GM12878 (cell line): ENCODE results near the gene CDK17. TPM values are rescaled to one million over a fixed set of nuclear protein-coding genes. Genes with fewer than 3 reads are reported as not detected.

ENCODE experiments used
- ATAC-seq: fragments of 200-7000 bp; cut with Tn5 transposase; 3 replicates; pipeline ENCODE4 v1.9.1; 2020; ENCODE audit warnings: mild to moderate bottlenecking, moderate library complexity
- BruUV-seq: library from RNA; stranded (reverse); fragments of 400-500 nt; replicated peaks from 2 replicates; lab custom pipeline; 2021; lab: Mats Ljungman, UMichigan
- CTCF ChIA-PET: fragments of 300-600 bp; sonication (Branson Sonifier 250); formaldehyde crosslinking; extraction: SDS; loops from one replicate; lab custom pipeline; 2021; ENCODE audit warnings: inconsistent platforms; lab: Yijun Ruan, JAX
- POLR2A ChIA-PET: fragments of 350-600 bp; formaldehyde crosslinking; extraction: SDS; loops from one replicate; lab custom pipeline; 2021; ENCODE audit warnings: inconsistent platforms; lab: Charles Lee
- RAD21 ChIA-PET: fragments of 300-600 bp; sonication (Branson Sonifier 250); formaldehyde crosslinking; loops from one replicate; lab custom pipeline; 2023; ENCODE audit warnings: antibody characterized with exemption; ENCODE audit not compliant: unreplicated experiment; lab: Charles Lee
- SMC1A ChIA-PET: fragments of 300-600 bp; sonication (Branson Sonifier 250); formaldehyde crosslinking; loops from one replicate; lab custom pipeline; 2023; ENCODE audit not compliant: unreplicated experiment, uncharacterized antibody; lab: Charles Lee
- DNase-seq: peaks from one replicate; pipeline ENCODE4 v3.0.0-alpha.2; 2011; ENCODE audit warnings: low read depth, low spot score
- FAIRE-seq: peaks from 3 replicates; lab custom pipeline; 2011; peaks lifted over from hg19 to GRCh38; lab: Jason Lieb, UNC
- H2AFZ ChIP-seq: 2 replicates; pipeline ENCODE4 v1.6.0; 2011; ENCODE audit warnings: low read depth, low read length, control low read depth; ENCODE audit not compliant: control insufficient read depth
- H3K27ac ChIP-seq: 2 replicates; pipeline ENCODE4 v1.5.1; 2011; ENCODE audit warnings: control low read depth; ENCODE audit not compliant: control insufficient read depth, insufficient read depth
- H3K27me3 ChIP-seq, 2 experiments: replicated peaks in 1 of 2; 2 replicates each; pipeline versions ENCODE4 v1.6.0 to v1.6.1; 2011; ENCODE audit warnings: low read length in 1 of 2; ENCODE audit not compliant: control insufficient read depth in 2 of 2, insufficient read depth in 2 of 2
- H3K36me3 ChIP-seq, 2 experiments: 2 replicates each; pipeline ENCODE4 v1.5.1; 2011; ENCODE audit warnings: low read length in 1 of 2; ENCODE audit not compliant: control insufficient read depth in 2 of 2, insufficient read depth in 2 of 2
- H3K4me1 ChIP-seq: 2 replicates; pipeline ENCODE4 v1.6.1; 2011; ENCODE audit warnings: mild to moderate bottlenecking, low read length, moderate library complexity, mixed read lengths; ENCODE audit not compliant: control insufficient read depth, insufficient read depth
- H3K4me2 ChIP-seq: 2 replicates; pipeline ENCODE4 v1.6.0; 2011; ENCODE audit warnings: control low read depth; ENCODE audit not compliant: control insufficient read depth, insufficient read depth
- H3K4me3 ChIP-seq: fragments of 200-600 bp; sonication (generic); 2 replicates; pipeline ENCODE4 v1.5.1; 2016
- H3K79me2 ChIP-seq: 2 replicates; pipeline ENCODE4 v1.6.0; 2011; ENCODE audit warnings: low read length; ENCODE audit not compliant: control insufficient read depth, insufficient read depth
- H3K9ac ChIP-seq: 2 replicates; pipeline ENCODE4 v1.8.0; 2011; ENCODE audit warnings: low read length, control low read depth, mixed read lengths; ENCODE audit not compliant: control insufficient read depth, insufficient read depth
- H3K9me3 ChIP-seq: replicated peaks from 3 replicates; pipeline ENCODE4 v1.5.1; 2011; ENCODE audit warnings: mild to moderate bottlenecking, low read length; ENCODE audit not compliant: control insufficient read depth, insufficient read depth
- H4K20me1 ChIP-seq: 2 replicates; pipeline ENCODE4 v1.6.0; 2011; ENCODE audit not compliant: control insufficient read depth, insufficient read depth
- EED ChIP-seq: sonication (generic); IDR thresholded peaks from 2 replicates; pipeline ENCODE4 v1.6.1; 2016; ENCODE audit warnings: antibody characterized with exemption, low read depth
- POLR2A ChIP-seq: IDR thresholded peaks from 2 replicates; pipeline ENCODE4 v1.6.1; 2011; ENCODE audit warnings: low read depth, mild to moderate bottlenecking, low read length
- RELA ChIP-seq: fragments of 450-650 bp; IDR thresholded peaks from 2 replicates; pipeline ENCODE4 v1.8.0; 2014; ENCODE audit warnings: borderline replicate concordance; ENCODE audit not compliant: partially characterized antibody
- ZNF384 ChIP-seq: IDR thresholded peaks from 2 replicates; pipeline ENCODE4 v1.6.1; 2012; ENCODE audit warnings: low read depth, mild to moderate bottlenecking, low read length, improper control_type of control experiment, borderline replicate concordance
- WGBS: methylation state at CpG from one replicate; pipeline ENCODE4 v1.1.6; 2016; ENCODE audit warnings: low lambda C conversion rate; ENCODE audit not compliant: insufficient replicate concordance, insufficient coverage; ENCODE audit errors: missing lambda C conversion rate; 5-methylcytosine and 5-hydroxymethylcytosine counted together
- in situ Hi-C: fragments of 300-500 bp; cut with MboI; formaldehyde crosslinking; loops from 9 replicates; pipeline ENCODE4 v1.14.3; 2018; ENCODE audit warnings: mixed read lengths
- intact Hi-C: fragments of 100-400 bp; cut with micrococcal nuclease; formaldehyde crosslinking; loops from one replicate; pipeline ENCODE4 v1.14.2; 2022; ENCODE audit not compliant: unreplicated experiment
- polyA plus RNA-seq, 11 experiments: library from polyadenylated mRNA; depleted of rRNA in 4 of 11; unstranded in 6 of 11; stranded (reverse) in 5 of 11; fragments of >200 nt; fragmentation: Nextera tagmentation in 4 of 11; fragmentation: Illumina TruSeq in 1 of 11; extraction: Ambion mirVana in 4 of 11; extraction: Trizol in 1 of 11; gene quantifications; 1 replicate in 1 of 11; 2 replicates in 10 of 11; pipeline versions ENCODE4 v1.2.1 to v1.2.3, GENCODE V29; 2011 to 2016; ENCODE audit warnings: inconsistent platforms in 2 of 11, missing spikeins in 2 of 11, low read depth in 1 of 11
- total RNA-seq, 4 experiments: library from RNA; depleted of rRNA in 3 of 4; stranded (reverse); fragments of >200 nt in 3 of 4; fragmentation: Illumina TruSeq in 1 of 4; extraction: Trizol in 1 of 4; gene quantifications; 2 replicates each; pipeline versions ENCODE4 v1.2.1 to v1.2.3, GENCODE V29; 2013 to 2021

Gene CDK17
- total and polyA plus RNA-seq, 10 of the 15 experiments (the other 5 are each of a cell fraction or from before 2014, with no cell fraction given), result 5.6 to 45.6 (median 18.3) TPM

DNA sequence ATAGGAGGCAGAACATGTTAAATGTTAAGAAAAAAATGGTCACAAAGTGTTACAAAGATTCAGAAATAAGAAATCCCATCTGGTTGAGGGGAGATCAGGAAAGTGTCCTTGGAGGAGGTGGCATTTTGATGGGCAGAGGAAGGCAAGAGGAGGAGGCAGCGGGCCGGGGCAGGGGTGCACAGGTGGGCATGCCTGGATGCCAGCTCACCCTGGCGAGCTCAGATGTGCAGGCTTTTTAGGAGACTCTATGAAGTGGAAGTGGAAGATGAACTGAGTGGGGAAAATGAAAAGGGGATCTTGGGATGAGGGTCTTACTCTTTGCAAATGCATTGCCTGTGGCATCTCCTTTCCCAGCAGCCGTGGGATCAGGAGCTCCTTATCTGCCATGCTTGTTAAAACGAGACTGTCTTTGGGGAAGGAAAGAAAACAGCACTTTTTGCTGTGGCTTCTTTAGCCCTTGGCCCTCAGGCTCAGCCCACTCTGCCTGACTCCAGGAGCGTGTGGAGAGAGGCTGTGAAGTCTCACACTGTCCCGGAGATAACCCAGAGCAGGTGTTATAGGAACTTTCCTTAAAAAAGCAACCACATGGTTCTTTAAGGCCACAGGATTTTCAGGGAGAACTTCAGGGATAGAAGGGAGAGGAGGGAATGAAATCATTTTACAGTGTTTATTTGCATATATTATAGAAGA, 143.4 kb downstream of the CDK17 start:
- in situ Hi-C loops (no loop called here), intact Hi-C loops (no loop called here)
- ATAC-seq, result no peak
- POLR2A ChIA-PET, result interaction anchor here (1.2 kb wide), 1 partner anchor 143 kb away, joined by 3 read pairs; the partner anchor contains the start of gene CDK17
- Histone ChIP-seq H2AFZ (no peak overlapping the region), H4K20me1 (no peaks in the 10 kb centered on the region), H3K4me3 (no peak overlapping the region), H3K9ac (no peak overlapping the region), H3K4me1 (no peaks in the 10 kb centered on the region), H3K79me2 (no peaks in the 10 kb centered on the region), H3K9me3 (no peaks in the 10 kb centered on the region), H3K4me2 (no peak overlapping the region), H3K27me3 (no peaks in the 10 kb centered on the region), H3K36me3 (peaks cover 2 to 9% of the 10 kb centered on the region in 2 experiments; a peak in 3 of 4 replicates), H3K27ac (no peak overlapping the region)
- RAD21 ChIA-PET, result no interaction called here
- TF ChIP-seq ZNF384, result no peak
- no peak for TF ChIP-seq RELA
- FAIRE-seq, result no peak
- CTCF ChIA-PET, result interaction anchor here (0.6 to 1.4 kb wide), 2 partner anchors 10 to 143 kb away, joined by 3 to 4 read pairs; partner anchors contain the start of gene CDK17
- DNase-seq, result no peak
- WGBS, result 91% methylated on average over 7 of the region's 7 CpGs
- no TSS peak for BruUV-seq
- SMC1A ChIA-PET, result interaction anchor here (2.2 kb wide), 1 partner anchor 12 kb away, joined by 10 read pairs; no protein-coding TSS in a partner anchor

DNA sequence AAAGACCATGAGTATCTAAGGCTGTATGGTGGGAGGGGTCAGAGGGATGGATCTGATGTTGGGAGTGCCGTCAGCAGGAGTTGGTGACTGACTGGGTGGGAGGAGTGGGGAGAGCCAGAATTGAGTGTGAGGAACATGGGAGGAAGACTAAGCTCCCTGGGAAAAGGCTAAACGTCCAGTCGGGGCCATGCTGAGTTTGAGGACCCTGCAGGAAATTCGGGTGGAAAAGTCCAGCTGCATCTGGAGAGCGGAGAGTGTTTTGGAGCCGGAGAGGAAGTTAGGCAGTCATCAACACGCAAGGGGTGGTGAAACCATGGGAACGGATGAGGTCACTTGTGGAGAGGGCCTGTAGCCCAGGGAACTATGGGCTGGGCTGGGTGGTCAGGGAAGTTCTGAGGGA, 145.2 kb downstream of the CDK17 start:
- SMC1A ChIA-PET, result interaction anchor here (1.0 to 2.0 kb wide), 4 partner anchors 8 to 144 kb away, joined by 3 to 8 read pairs (median 4); partner anchors contain the start of gene CDK17
- FAIRE-seq (no peak), ATAC-seq (no peak), DNase-seq (no peak)
- Histone ChIP-seq H3K4me2 (no peak overlapping the region), H2AFZ (no peak overlapping the region), H3K4me3 (no peak overlapping the region), H4K20me1 (no peaks in the 10 kb centered on the region), H3K4me1 (no peaks in the 10 kb centered on the region), H3K9ac (no peak overlapping the region), H3K27ac (no peak overlapping the region), H3K79me2 (no peaks in the 10 kb centered on the region), H3K27me3 (no peaks in the 10 kb centered on the region), H3K9me3 (no peaks in the 10 kb centered on the region), H3K36me3 (no peaks in the 10 kb centered on the region; a peak in 2 of 4 replicates)
- in situ Hi-C loops (no loop called here), intact Hi-C loops (no loop called here)
- RAD21 ChIA-PET, result no interaction called here
- WGBS, result 88% methylated on average over 8 of the region's 8 CpGs
- POLR2A ChIA-PET, result interaction anchor here (0.8 kb wide), 1 partner anchor 92 kb away, joined by 3 read pairs; no protein-coding TSS in a partner anchor
- CTCF ChIA-PET, result interaction anchor here (1.0 kb wide), 1 partner anchor 261 kb away, joined by 3 read pairs; no protein-coding TSS in a partner anchor
- no TSS peak for BruUV-seq
- TF ChIP-seq EED, result no peak
- 0 out of 2 replicates have a peak, but pooled peaks have one; percentile 29 for TF ChIP-seq POLR2A
